22Rv1 (cell line): ENCODE measurements around the gene TEX2.

ENCODE experiments used
- CTCF ChIP-seq: fragments of 450-650 bp; IDR thresholded peaks from 2 replicates; pipeline ENCODE4 v1.5.1; 2017; ENCODE audit warnings: mild to moderate bottlenecking
- ZFX ChIP-seq: fragments of 450-650 bp; IDR thresholded peaks from 2 replicates; pipeline ENCODE4 v1.6.1; 2017; ENCODE audit warnings: antibody characterized with exemption, borderline replicate concordance

- TF ChIP-seq CTCF (no peak), ZFX (no peak)
Measured at GRCh38 chr17:64131606-64132270, 131.3 kb downstream of the TEX2 start.
